SU-DHL-6 (cell line): ENCODE measurements around the gene AK2.

Source experiments
- H2AFZ ChIP-seq: fragments of 200-600 bp; sonication (generic); 2 replicates; pipeline ENCODE4 v1.6.1; 2014; ENCODE audit warnings: low read depth, mild to moderate bottlenecking, moderate library complexity, mixed read lengths, antibody characterized with exemption, low read length; ENCODE audit not compliant: severe bottlenecking
- H3F3A ChIP-seq: fragments of 200-600 bp; shearing (Covaris generic); 2 replicates; pipeline ENCODE4 v1.6.0; 2016; ENCODE audit warnings: antibody characterized with exemption, mild to moderate bottlenecking; ENCODE audit not compliant: insufficient read depth
- H3K27ac ChIP-seq: fragments of 200-600 bp; sonication (generic); 2 replicates; pipeline ENCODE4 v1.5.1; 2016; ENCODE audit warnings: low read depth, mild to moderate bottlenecking, low read length, moderate library complexity, mixed read lengths
- H3K27me3 ChIP-seq: fragments of 200-600 bp; sonication (generic), shearing (Covaris generic); 2 replicates; pipeline ENCODE4 v1.6.0; 2014; ENCODE audit warnings: mild to moderate bottlenecking, low read length
- H3K36me3 ChIP-seq: fragments of 200-600 bp; sonication (generic); 2 replicates; pipeline ENCODE4 v1.6.1; 2014; ENCODE audit warnings: mild to moderate bottlenecking, low read length, mixed read lengths
- H3K4me2 ChIP-seq: fragments of 300-600, 200-600 bp; shearing (Covaris generic), sonication (generic); 2 replicates; pipeline ENCODE4 v1.6.0; 2014; ENCODE audit warnings: low read length, low read depth, mild to moderate bottlenecking; ENCODE audit not compliant: poor library complexity, severe bottlenecking
- H3K4me3 ChIP-seq: fragments of 200-600 bp; sonication (generic); 2 replicates; pipeline ENCODE4 v1.5.1; 2014; ENCODE audit warnings: antibody characterized with exemption, low read length, mild to moderate bottlenecking, mixed read lengths; ENCODE audit not compliant: insufficient read depth, poor library complexity, severe bottlenecking
- H3K79me2 ChIP-seq: fragments of 200-600 bp; sonication (generic); 2 replicates; pipeline ENCODE4 v1.6.1; 2014; ENCODE audit warnings: mild to moderate bottlenecking, low read length, moderate library complexity; ENCODE audit not compliant: insufficient read depth
- H3K9ac ChIP-seq: fragments of 200-600 bp; sonication (generic); 2 replicates; pipeline ENCODE4 v1.7.0; 2014; ENCODE audit warnings: mild to moderate bottlenecking, low read length
- H3K9me2 ChIP-seq: fragments of 200-600 bp; sonication (generic); replicated peaks from 2 replicates; pipeline ENCODE4 v1.6.1; 2014; ENCODE audit warnings: low read length; ENCODE audit not compliant: insufficient read depth
- H3K9me3 ChIP-seq: fragments of 200-600 bp; sonication (generic); 2 replicates; pipeline ENCODE4 v1.6.1; 2014; ENCODE audit warnings: low read length, mixed read lengths; ENCODE audit not compliant: insufficient read depth
- H4K20me1 ChIP-seq: fragments of 200-600 bp; sonication (generic); 2 replicates; pipeline ENCODE4 v1.6.1; 2014; ENCODE audit warnings: low read depth, mild to moderate bottlenecking, antibody characterized with exemption, low read length, moderate library complexity, mixed read lengths
- CTCF ChIP-seq: fragments of 200-600 bp; sonication (generic); IDR thresholded peaks from one replicate; pipeline ENCODE4 v1.5.1; 2017; ENCODE audit warnings: antibody characterized with exemption, mild to moderate bottlenecking, low read length, moderate library complexity; ENCODE audit not compliant: insufficient read depth, poor library complexity, severe bottlenecking
- EZH2phosphoT487 ChIP-seq: fragments of 200-600 bp; sonication (generic), shearing (Covaris generic); conservative IDR thresholded peaks from 2 replicates; pipeline ENCODE4 v1.6.1; 2018; ENCODE audit warnings: mild to moderate bottlenecking, antibody characterized with exemption, low read length, moderate library complexity, mixed read lengths

The AK2 gene

GRCh38 chr1:32989160-32990050 is 47.3 kb downstream of the AK2 start:
- no peaks in the 10 kb centered on the region for H3K9me2 ChIP-seq
- H4K20me1 ChIP-seq = no peaks in the 10 kb centered on the region
- H2AFZ ChIP-seq = no peak overlapping the region
- TF ChIP-seq CTCF = no peak
- TF ChIP-seq EZH2phosphoT487 = no peak
- no peaks in the 10 kb centered on the region for H3K9me3 ChIP-seq
- H3K27me3 ChIP-seq = no peaks in the 10 kb centered on the region
- no peaks in the 10 kb centered on the region for H3K79me2 ChIP-seq
- no peaks in the 10 kb centered on the region for H3F3A ChIP-seq
- no peak overlapping the region for H3K4me2 ChIP-seq
- H3K4me3 ChIP-seq = no peak overlapping the region
- no peaks in the 10 kb centered on the region for H3K36me3 ChIP-seq
- no peak overlapping the region for H3K9ac ChIP-seq
- no peak overlapping the region for H3K27ac ChIP-seq

GRCh38 chr1:32988665-32989064 is 48.0 kb downstream of the AK2 start:
- no peaks in the 10 kb centered on the region for H3K36me3 ChIP-seq
- H3K9me2 ChIP-seq = no peaks in the 10 kb centered on the region
- H4K20me1 ChIP-seq = no peaks in the 10 kb centered on the region
- no peaks in the 10 kb centered on the region for H3K9me3 ChIP-seq
- no peak overlapping the region for H3K27ac ChIP-seq
- no peaks in the 10 kb centered on the region for H3K79me2 ChIP-seq
- TF ChIP-seq EZH2phosphoT487 (no peak), CTCF (no peak)
- no peak overlapping the region for H2AFZ ChIP-seq
- no peak overlapping the region for H3K4me2 ChIP-seq
- H3K27me3 ChIP-seq = no peaks in the 10 kb centered on the region
- H3K9ac ChIP-seq = no peak overlapping the region
- no peaks in the 10 kb centered on the region for H3F3A ChIP-seq
- H3K4me3 ChIP-seq = no peak overlapping the region

DNA sequence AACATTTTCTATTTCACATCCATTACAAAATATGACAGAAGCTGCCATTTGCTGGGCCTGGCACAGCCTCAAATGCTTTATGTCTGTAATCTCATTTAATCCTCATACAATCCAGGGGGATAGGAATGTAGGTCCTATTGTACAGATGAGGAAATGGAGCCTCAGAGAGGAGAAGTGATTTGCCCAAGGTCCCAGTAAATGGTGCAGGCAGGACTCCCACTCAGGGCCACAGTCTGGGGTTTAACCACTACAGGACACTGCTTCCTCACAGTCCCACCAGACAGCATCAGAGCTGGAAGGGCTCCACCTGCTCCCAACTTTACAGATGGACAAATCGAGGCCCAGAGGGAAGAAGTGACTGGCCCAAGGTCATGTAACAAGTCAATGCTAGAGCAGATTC is 51.5 kb downstream of the AK2 start:
- Histone ChIP-seq H3K9me3 (no peaks in the 10 kb centered on the region), H3K9me2 (no peaks in the 10 kb centered on the region), H3K79me2 (no peaks in the 10 kb centered on the region), H4K20me1 (no peaks in the 10 kb centered on the region), H3K36me3 (no peaks in the 10 kb centered on the region), H3F3A (no peaks in the 10 kb centered on the region), H3K9ac (no peak overlapping the region), H3K4me2 (no peak overlapping the region), H3K4me3 (no peak overlapping the region), H2AFZ (no peak overlapping the region), H3K27me3 (no peaks in the 10 kb centered on the region), H3K27ac (no peak overlapping the region)
- TF ChIP-seq EZH2phosphoT487 (no peak), CTCF (no peak)
